Esophagus squamous epithelium (tissue), 5 donors: ENCODE measurements around the gene CMA1. TPM values are rescaled to one million over a fixed set of nuclear protein-coding genes. Genes with fewer than 3 reads are reported as not detected.
"Not testable (repeated sequence)": the region's sequence is repeated elsewhere in the genome, so short reads cannot be mapped to it uniquely, and the experiment has no call there.

ENCODE experiments used
- DNase-seq: peaks from one replicate; lab custom pipeline; 2025; lab: John Stamatoyannopoulos, UW
- H3K27ac ChIP-seq, 4 donors: fragments of 200-600 bp; sonication (generic); one replicate each; pipeline ENCODE4 v1.5.1; 2016 to 2019; ENCODE audit warnings: mild to moderate bottlenecking in 1 of 4
- H3K27me3 ChIP-seq, 4 donors: fragments of 200-600 bp; sonication (generic); 1 replicate in 3 of 4; 2 replicates in 1 of 4; pipeline versions ENCODE4 v1.5.1 to v1.6.0; 2017 to 2021; ENCODE audit warnings: antibody characterized with exemption in 1 of 4
- H3K36me3 ChIP-seq, 3 donors: fragments of 200-600 bp; sonication (generic); one replicate each; pipeline ENCODE4 v1.5.1; 2016 to 2019
- H3K4me1 ChIP-seq, 3 donors: fragments of 200-600 bp; sonication (generic); one replicate each; pipeline ENCODE4 v1.5.1; 2017 to 2019
- H3K4me3 ChIP-seq, 4 donors: fragments of 200-600 bp; sonication (generic); 1 replicate in 3 of 4; 2 replicates in 1 of 4; pipeline ENCODE4 v1.5.1; 2016 to 2019; ENCODE audit warnings: mild to moderate bottlenecking in 2 of 4, moderate library complexity in 1 of 4
- H3K9me3 ChIP-seq, 3 donors: fragments of 200-600 bp; sonication (generic); one replicate each; pipeline ENCODE4 v1.5.1; 2016 to 2019
- CTCF ChIP-seq, 6 experiments: fragments of 450-650 bp in 4 of 6; fragments of 200-600 bp in 2 of 6; sonication (generic) in 2 of 6; IDR thresholded peaks; one replicate each; pipeline ENCODE4 v1.5.1; 2016 to 2019; ENCODE audit warnings: antibody characterized with exemption in 6 of 6, mild to moderate bottlenecking in 4 of 6, moderate library complexity in 4 of 6
- POLR2A ChIP-seq, 4 donors: fragments of 450-650 bp; IDR thresholded peaks; one replicate each; pipeline ENCODE4 v1.6.1; 2017; ENCODE audit warnings: antibody characterized with exemption in 4 of 4, mild to moderate bottlenecking in 4 of 4, moderate library complexity in 3 of 4
- WGBS, 2 donors: methylation state at CpG; one replicate each; pipeline ENCODE4 v1.1.5; 2018; 5-methylcytosine and 5-hydroxymethylcytosine counted together
- intact Hi-C: fragments of 100-400 bp; cut with DNase I; formaldehyde crosslinking; loops from one replicate; pipeline ENCODE4 v1.15.0; 2022
- total RNA-seq, 4 donors: library from RNA; depleted of rRNA; stranded (reverse); fragments of >200 nt; gene quantifications; one replicate each; pipeline ENCODE4 v1.1.0, GENCODE V29; 2016
- donor health status: DM: yes; HTN: yes; CAD: no.

The CMA1 gene
- total RNA-seq, 4 donors from 2014 or later, result 0.53 to 2.7 TPM; not detected in 2

GRCh38 chr14:24534286-24534685 lies 26.2 kb upstream of the CMA1 start:
- Histone ChIP-seq H3K9me3 (no peaks in the 10 kb centered on the region), H3K4me1 (no peaks in the 10 kb centered on the region), H3K27ac (no peak overlapping the region), H3K36me3 (no peaks in the 10 kb centered on the region), H3K27me3 (peaks cover 0 to 4% (median 0%) of the 10 kb centered on the region in 4 donors), H3K4me3 (no peak overlapping the region)
- no peak for TF ChIP-seq CTCF (IDR thresholded peaks at IDR 0.05)
- no peak for TF ChIP-seq POLR2A (IDR thresholded peaks at IDR 0.05)
- intact Hi-C loops, result no loop called here
- WGBS, 2 donors, result 71% methylated on average over 3 of the region's 3 CpGs
- no peak for DNase-seq

- H3K27ac ChIP-seq, H3K4me1 ChIP-seq, H3K9me3 ChIP-seq, H3K36me3 ChIP-seq, DNase-seq, H3K4me3 ChIP-seq, intact Hi-C loops, H3K27me3 ChIP-seq: not testable (repeated sequence)
- 70 to 73% methylated on average over 10 to 13 of the region's 15 CpGs for WGBS, 2 donors
These were observed 18.0 kb upstream of the CMA1 start for GRCh38 chr14:24525877-24526620.

GRCh38 chr14:24518851-24519250 lies 10.8 kb upstream of the CMA1 start:
- H3K4me3 ChIP-seq, result no peak overlapping the region
- no peaks in the 10 kb centered on the region for H3K4me1 ChIP-seq
- DNase-seq, result no peak
- H3K36me3 ChIP-seq, result no peaks in the 10 kb centered on the region
- H3K27me3 ChIP-seq, result no peaks in the 10 kb centered on the region
- intact Hi-C loops, result no loop called here
- 67 to 68% methylated on average over 2 of the region's 2 CpGs for WGBS, 2 donors
- no peaks in the 10 kb centered on the region for H3K9me3 ChIP-seq
- no peak overlapping the region for H3K27ac ChIP-seq
- TF ChIP-seq CTCF (IDR thresholded peaks at IDR 0.05) (no peak), POLR2A (IDR thresholded peaks at IDR 0.05) (no peak)

- 50 to 82% methylated on average over 1 of the region's 1 CpG for WGBS, 2 donors
- no peaks in the 10 kb centered on the region for H3K9me3 ChIP-seq
- TF ChIP-seq POLR2A (IDR thresholded peaks at IDR 0.05) (no peak), CTCF (IDR thresholded peaks at IDR 0.05) (no peak)
- no peak for DNase-seq
- no peaks in the 10 kb centered on the region for H3K36me3 ChIP-seq
- no peak overlapping the region for H3K4me3 ChIP-seq
- no peaks in the 10 kb centered on the region for H3K27me3 ChIP-seq
- H3K27ac ChIP-seq, result no peak overlapping the region
- intact Hi-C loops, result no loop called here
- no peaks in the 10 kb centered on the region for H3K4me1 ChIP-seq
These were observed 6.1 kb upstream of the CMA1 start for GRCh38 chr14:24514209-24514608.

GRCh38 chr14:24513009-24513408 lies 4.9 kb upstream of the CMA1 start:
- H3K36me3 ChIP-seq, result no peaks in the 10 kb centered on the region
- H3K27ac ChIP-seq, result no peak overlapping the region
- H3K4me3 ChIP-seq, result no peak overlapping the region
- 5 to 15% methylated on average over 2 of the region's 2 CpGs for WGBS, 2 donors
- TF ChIP-seq CTCF (IDR thresholded peaks at IDR 0.05) (no peak), POLR2A (IDR thresholded peaks at IDR 0.05) (no peak)
- no peak for DNase-seq
- intact Hi-C loops, result no loop called here
- H3K9me3 ChIP-seq, result no peaks in the 10 kb centered on the region
- no peaks in the 10 kb centered on the region for H3K27me3 ChIP-seq
- H3K4me1 ChIP-seq, result no peaks in the 10 kb centered on the region
